RWPE1 (cell line): ENCODE results near the gene OSGIN1.

Source experiments
- CTCF ChIA-PET: fragments of 350-600 bp; sonication (Branson Sonifier 250); formaldehyde crosslinking; extraction: SDS; loops from one replicate; lab custom pipeline; 2021; lab: Yijun Ruan, JAX
- POLR2A ChIA-PET: fragments of 400-600 bp; formaldehyde crosslinking; extraction: SDS; loops from one replicate; lab custom pipeline; 2020; ENCODE audit warnings: antibody characterized with exemption; ENCODE audit not compliant: low non-redundant PET; lab: Yijun Ruan, JAX
- DNase-seq: peaks from one replicate; pipeline ENCODE4 v3.0.0; 2012; ENCODE audit warnings: low spot score
- H3K27ac ChIP-seq: fragments of 450-650 bp; 2 replicates; pipeline ENCODE4 v1.5.1; 2017
- CTCF ChIP-seq: fragments of 450-650 bp; conservative IDR thresholded peaks from 2 replicates; pipeline ENCODE4 v1.5.1; 2017; ENCODE audit warnings: low read depth, mild to moderate bottlenecking

The OSGIN1 gene

DNA sequence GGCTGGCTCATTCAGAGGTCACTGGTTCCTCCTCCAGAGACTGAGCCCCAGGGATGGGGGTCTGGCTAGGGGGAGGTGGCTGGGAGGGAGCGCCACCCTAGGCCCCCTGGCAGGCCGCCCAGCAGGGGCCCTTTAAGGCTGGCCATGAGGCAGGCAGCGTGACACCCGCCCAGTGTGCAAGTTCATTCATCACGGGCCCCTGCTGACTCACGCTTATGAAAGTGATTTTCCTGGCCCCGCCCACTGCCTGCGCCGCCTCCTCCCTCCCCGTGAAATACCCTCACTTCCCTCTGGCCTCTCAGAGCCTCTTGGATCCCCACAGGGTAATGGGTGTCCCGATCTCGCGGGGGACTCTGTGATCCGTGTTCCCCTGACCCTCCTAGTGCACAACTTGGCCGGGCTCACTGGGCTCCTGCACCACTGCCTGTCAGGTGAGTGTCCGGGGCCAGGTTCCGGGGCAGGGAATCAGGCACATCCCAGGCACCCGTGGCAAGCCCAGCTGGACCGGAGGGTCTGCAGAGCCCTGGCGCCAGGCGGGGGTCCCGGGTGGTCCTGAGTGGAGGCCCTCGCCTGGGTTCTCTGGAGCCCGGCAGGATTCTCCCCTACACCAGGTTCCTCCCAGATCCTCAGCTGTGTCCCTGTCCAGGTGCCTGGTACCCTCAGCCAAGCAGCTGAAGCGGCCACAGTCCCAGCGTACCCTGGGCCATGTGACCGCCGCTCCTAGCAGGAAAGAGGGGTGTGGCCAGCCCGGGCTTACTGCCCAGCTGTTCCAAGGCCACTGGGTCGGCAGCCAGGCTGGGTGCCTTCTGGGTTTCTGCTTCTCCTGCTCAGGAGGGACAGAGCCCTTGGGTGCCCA lies at the start of gene OSGIN1:
TSS of gene OSGIN1 (plus strand) at position 301 of the 856 bp plus-strand sequence. CDS start 4,432 bp downstream, outside the sequence.
- H3K27ac ChIP-seq: peak within 1 kb of the TSS; percentile 92
- ChIA-PET POLR2A (no interaction called here), CTCF (interaction anchor here (0.6 to 1.9 kb wide), 11 partner anchors 18 to 117 kb away, joined by 3 to 16 read pairs (median 4); no protein-coding TSS in a partner anchor)
- no peak for TF ChIP-seq CTCF
- peak; percentile 95 for DNase-seq

DNA sequence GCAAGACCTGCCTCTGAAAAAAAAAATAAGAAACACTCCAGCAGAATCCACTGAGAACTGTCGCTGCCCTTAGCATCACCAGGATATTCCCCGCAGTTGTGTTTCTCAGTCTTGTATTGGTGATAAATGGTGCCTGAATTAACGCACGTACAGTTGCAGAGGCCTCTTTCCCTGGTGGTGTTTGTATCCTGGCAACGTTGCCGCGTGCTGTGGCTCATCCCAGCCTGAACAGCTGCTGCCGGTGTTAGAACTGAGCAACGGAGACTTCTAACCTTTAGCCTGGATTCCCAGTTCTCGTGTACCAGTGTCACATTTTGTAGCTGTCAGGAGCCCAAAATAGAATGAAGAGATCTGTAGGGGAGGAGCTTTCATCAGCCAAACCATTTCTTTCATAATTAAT lies 49.3 kb upstream of the OSGIN1 start:
- H3K27ac ChIP-seq: no peak overlapping the region
- DNase-seq: no peak
- ChIA-PET CTCF (interaction anchor here (0.7 kb wide), 1 partner anchor 51 kb away, joined by 3 read pairs; no protein-coding TSS in a partner anchor), POLR2A (no interaction called here)
- no peak for TF ChIP-seq CTCF

GRCh38 chr16:83906683-83907082 lies 46.4 kb upstream of the OSGIN1 start:
- CTCF ChIA-PET: interaction anchor here (0.6 kb wide), 1 partner anchor 556 kb away, joined by 4 read pairs; no protein-coding TSS in a partner anchor
- TF ChIP-seq CTCF: no peak
- no peak for DNase-seq
- no peak overlapping the region for H3K27ac ChIP-seq
- POLR2A ChIA-PET: no interaction called here

- CTCF ChIA-PET: interaction anchor here (0.6 kb wide), 1 partner anchor 556 kb away, joined by 4 read pairs; no protein-coding TSS in a partner anchor
- no peak overlapping the region for H3K27ac ChIP-seq
- POLR2A ChIA-PET: no interaction called here
- TF ChIP-seq CTCF: no peak
- no peak for DNase-seq
Observed at GRCh38 chr16:83907111-83907510, 45.9 kb upstream of the OSGIN1 start.

GRCh38 chr16:83907631-83908250 lies 45.3 kb upstream of the OSGIN1 start:
- POLR2A ChIA-PET: no interaction called here
- TF ChIP-seq CTCF: no peak
- H3K27ac ChIP-seq: no peak overlapping the region
- CTCF ChIA-PET: interaction anchor here (0.6 to 0.7 kb wide), 2 partner anchors 198 to 557 kb away, joined by 3 to 4 read pairs; no protein-coding TSS in a partner anchor
- no peak for DNase-seq

GRCh38 chr16:83908798-83909197 lies 44.2 kb upstream of the OSGIN1 start:
- no peak overlapping the region for H3K27ac ChIP-seq
- TF ChIP-seq CTCF: no peak
- CTCF ChIA-PET: interaction anchor here (0.7 kb wide), 1 partner anchor 197 kb away, joined by 3 read pairs; no protein-coding TSS in a partner anchor
- DNase-seq: no peak
- POLR2A ChIA-PET: no interaction called here
